Right ventricle myocardium superior (tissue), 1 donor: ENCODE measurements around the gene PARS2. TPM values are rescaled to one million over a fixed set of nuclear protein-coding genes. Genes with fewer than 3 reads are reported as not detected.

Experiments
- ATAC-seq: fragments of 200-7000 bp; cut with Tn5 transposase; one replicate; pipeline ENCODE4 v1.9.1; 2020; ENCODE audit warnings: mild to moderate bottlenecking; ENCODE audit not compliant: poor library complexity
- DNase-seq: peaks from one replicate; pipeline ENCODE4 v3.0.0-alpha.2; 2020
- intact Hi-C: fragments of 100-400 bp; cut with DNase I; formaldehyde crosslinking; loops from one replicate; pipeline ENCODE4 v1.11.2; 2022
- total RNA-seq: library from RNA; stranded (reverse); fragmentation: NEBNext Ultra II Directional; extraction: Animal tissue kit (Norgen Biotek cat#: 25700); gene quantifications from one replicate; pipeline ENCODE4 v1.2.1, GENCODE V29; 2021
- donor health status: DM: no; HTN: yes; CAD: no; lungs with severe emphysema.

The PARS2 gene
- total RNA-seq, 1 donor from 2014 or later = 4.0 TPM

GRCh38 chr1:54710434-54710833 lies 53.9 kb downstream of the PARS2 start:
- ATAC-seq = no peak
- DNase-seq = no peak
- intact Hi-C loops = no loop called here

- ATAC-seq (no peak), DNase-seq (no peak)
- intact Hi-C loops = no loop called here
These were observed 54.6 kb downstream of the PARS2 start for GRCh38 chr1:54709547-54710292.

GRCh38 chr1:54708385-54708784 lies 55.9 kb downstream of the PARS2 start:
- ATAC-seq (no peak), DNase-seq (no peak)
- intact Hi-C loops = no loop called here

Other genes with a start within 250 kb of the PARS2 start
- gene ACOT11, start 216.3 kb downstream of the PARS2 start, total RNA-seq = 38.5 TPM
- gene FAM151A, start 141.0 kb downstream of the PARS2 start, total RNA-seq = 2.1 TPM
- gene MROH7, start 122.7 kb downstream of the PARS2 start, total RNA-seq = 4.5 TPM
- 14.8 TPM for gene TTC4, start 48.7 kb downstream of the PARS2 start, total RNA-seq
- not detected for gene TTC22, start 36.8 kb upstream of the PARS2 start, total RNA-seq
- gene DHCR24, start 122.7 kb upstream of the PARS2 start, total RNA-seq = 9.4 TPM
- 0.27 TPM for gene TMEM61, start 216.1 kb upstream of the PARS2 start, total RNA-seq
- gene BSND, start 234.4 kb upstream of the PARS2 start, total RNA-seq = not detected